Activated T-helper 1 cell treated with anti-CD3 and anti-CD28 coated beads, Interleukin-12 subunit alpha, Interleukin-12 subunit beta, Interleukin-2, Interleukin-4 antibody, amounts not matched to agents 30 ng/mL and 10 ng/mL and 1 ng/mL, durations not matched to agents 14 hours and 24 hours and 36 hours (primary cell): Measurements from ENCODE around the gene PLPPR1. TPM values are rescaled to one million over a fixed set of nuclear protein-coding genes. Genes with fewer than 3 reads are reported as not detected.
A peak's percentile ranks its signal among the peaks of the same experiment; 100 is the strongest.
"Not testable (repeated sequence)": the region's sequence is repeated elsewhere in the genome, so short reads cannot be mapped to it uniquely, and the experiment has no call there.

Experiments used
- DNase-seq: peaks from one replicate; pipeline ENCODE4 v3.0.0; 2021; ENCODE audit warnings: low spot score
- H3K27ac Mint-ChIP-seq: one replicate; pipeline ENCODE4 v1.8.0; 2021; ENCODE audit warnings: mild to moderate bottlenecking, mixed read lengths
- H3K27me3 Mint-ChIP-seq: one replicate; pipeline ENCODE4 v1.8.0; 2022; ENCODE audit warnings: mild to moderate bottlenecking, moderate library complexity, mixed read lengths; ENCODE audit not compliant: insufficient read depth
- H3K36me3 Mint-ChIP-seq: one replicate; pipeline ENCODE4 v1.8.0; 2021; ENCODE audit warnings: low read depth, mixed read lengths
- H3K4me1 Mint-ChIP-seq: one replicate; pipeline ENCODE4 v1.8.0; 2021; ENCODE audit warnings: low read depth, mixed read lengths
- H3K4me3 Mint-ChIP-seq: one replicate; pipeline ENCODE4 v1.8.0; 2021; ENCODE audit warnings: mild to moderate bottlenecking, moderate library complexity, mixed read lengths
- H3K9me3 Mint-ChIP-seq: one replicate; pipeline ENCODE4 v1.8.0; 2021; ENCODE audit warnings: mixed read lengths
- intact Hi-C: fragments of 100-400 bp; cut with micrococcal nuclease; formaldehyde crosslinking; loops from one replicate; pipeline ENCODE4 v1.15.1; 2024
- total RNA-seq: library from RNA; stranded (reverse); gene quantifications from 2 replicates; pipeline ENCODE4 v1.2.3, GENCODE V29; 2022

PLPPR1 gene
- total RNA-seq, 1 donor from 2014 or later: not detected

- intact Hi-C loops: no loop called here
- Mint-ChIP-seq H3K4me1 (no peaks in the 10 kb centered on the region), H3K36me3 (no peaks in the 10 kb centered on the region), H3K9me3 (no peaks in the 10 kb centered on the region), H3K4me3 (no peak overlapping the region), H3K27ac (no peak overlapping the region), H3K27me3 (peaks cover 3% of the 10 kb centered on the region)
- DNase-seq: no peak
These were observed 279.1 kb downstream of the PLPPR1 start for GRCh38 chr9:101307524-101308213.

DNA sequence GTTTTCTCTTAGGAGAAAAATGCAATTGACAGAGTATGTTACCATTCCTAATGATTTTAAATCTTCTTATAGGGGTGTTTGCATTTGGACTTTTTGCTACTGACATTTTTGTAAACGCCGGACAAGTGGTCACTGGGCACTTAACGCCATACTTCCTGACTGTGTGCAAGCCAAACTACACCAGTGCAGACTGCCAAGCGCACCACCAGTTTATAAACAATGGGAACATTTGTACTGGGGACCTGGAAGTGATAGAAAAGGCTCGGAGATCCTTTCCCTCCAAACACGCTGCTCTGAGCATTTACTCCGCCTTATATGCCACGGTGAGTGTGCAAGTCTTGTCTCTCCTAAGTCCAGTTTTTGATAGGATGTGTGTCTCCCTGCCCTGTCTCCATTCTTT is 280.6 kb downstream of the PLPPR1 start:
- H3K4me1 Mint-ChIP-seq: no peaks in the 10 kb centered on the region
- no peak overlapping the region for H3K4me3 Mint-ChIP-seq
- intact Hi-C loops: no loop called here
- no peaks in the 10 kb centered on the region for H3K9me3 Mint-ChIP-seq
- H3K27ac Mint-ChIP-seq: no peak overlapping the region
- DNase-seq: no peak
- peaks cover 3% of the 10 kb centered on the region for H3K27me3 Mint-ChIP-seq
- H3K36me3 Mint-ChIP-seq: no peaks in the 10 kb centered on the region

DNA sequence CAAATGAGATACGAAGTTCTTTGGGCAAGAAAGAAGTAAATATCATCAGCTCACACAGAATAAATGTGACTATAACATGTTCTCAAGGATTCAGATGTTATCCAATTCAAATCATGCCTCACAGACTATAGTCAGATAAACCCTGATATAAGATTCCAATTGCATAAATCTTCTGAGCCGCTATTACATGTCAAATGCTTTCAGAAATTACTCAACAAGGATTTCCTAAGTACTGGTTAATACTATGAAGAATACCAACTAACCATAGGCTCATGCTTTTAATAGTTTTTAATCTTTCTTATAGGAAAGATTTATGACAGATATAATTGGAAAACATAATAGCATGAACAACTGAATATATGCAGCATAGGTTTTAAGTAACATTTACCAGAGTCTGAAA is 282.7 kb downstream of the PLPPR1 start:
- Mint-ChIP-seq H3K36me3 (no peaks in the 10 kb centered on the region), H3K4me3 (no peak overlapping the region), H3K27ac (no peak overlapping the region), H3K27me3 (peaks cover 3% of the 10 kb centered on the region), H3K9me3 (no peaks in the 10 kb centered on the region), H3K4me1 (no peaks in the 10 kb centered on the region)
- intact Hi-C loops: loop anchor here (1.0 kb wide), 2 partner anchors 192 to 597 kb away; no protein-coding TSS in a partner anchor
- no peak for DNase-seq

DNA sequence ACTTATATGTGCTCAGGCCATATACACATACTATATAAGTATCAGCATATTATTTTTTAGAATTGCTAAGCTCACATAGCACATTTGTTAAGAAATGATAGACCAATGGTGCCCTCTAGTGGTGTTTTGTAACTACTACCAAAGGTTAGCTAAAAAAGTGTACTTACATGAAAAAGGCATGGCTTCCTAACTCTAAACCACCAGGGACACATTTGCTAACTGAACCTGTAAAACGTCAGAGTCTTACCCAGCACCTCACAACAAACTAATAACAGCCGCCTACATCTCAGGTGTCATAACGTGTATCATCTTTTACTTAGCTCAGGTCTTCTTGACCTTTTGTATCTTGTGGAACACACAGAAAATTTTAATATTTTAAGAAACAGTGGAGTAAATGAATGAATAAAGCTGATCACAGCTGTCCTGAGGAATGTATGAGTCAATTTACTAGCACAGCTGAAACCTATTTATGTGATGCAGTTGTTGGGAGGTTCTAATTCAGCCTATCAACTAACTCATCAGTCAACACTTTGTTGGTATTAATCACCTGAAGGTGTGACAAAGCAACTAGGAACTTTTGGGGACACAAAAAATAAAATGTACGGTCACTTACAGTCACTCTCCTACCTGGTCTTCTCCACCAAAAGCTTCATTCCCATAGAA is 283.4 kb downstream of the PLPPR1 start:
- Mint-ChIP-seq H3K9me3 (no peaks in the 10 kb centered on the region), H3K36me3 (no peaks in the 10 kb centered on the region), H3K27me3 (peaks cover 3% of the 10 kb centered on the region), H3K27ac (no peak overlapping the region), H3K4me3 (no peak overlapping the region), H3K4me1 (no peaks in the 10 kb centered on the region)
- DNase-seq: peak; percentile 2
- intact Hi-C loops: loop anchor here (1.0 kb wide), 2 partner anchors 193 to 598 kb away; no protein-coding TSS in a partner anchor

DNA sequence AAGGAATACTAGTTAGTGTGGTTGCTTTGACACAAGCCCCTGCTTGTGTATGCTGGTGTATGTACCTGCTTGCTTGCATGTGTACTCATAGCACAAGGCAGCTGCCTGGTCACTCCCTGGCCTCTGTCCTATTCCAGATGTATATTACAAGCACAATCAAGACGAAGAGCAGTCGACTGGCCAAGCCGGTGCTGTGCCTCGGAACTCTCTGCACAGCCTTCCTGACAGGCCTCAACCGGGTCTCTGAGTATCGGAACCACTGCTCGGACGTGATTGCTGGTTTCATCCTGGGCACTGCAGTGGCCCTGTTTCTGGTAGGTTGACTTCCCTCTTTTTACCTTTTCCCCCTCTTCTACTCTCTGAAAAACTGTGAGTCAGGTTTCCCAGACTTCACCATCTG is 284.1 kb downstream of the PLPPR1 start:
- intact Hi-C loops: no loop called here
- Mint-ChIP-seq H3K36me3 (no peaks in the 10 kb centered on the region), H3K27me3 (peaks cover 3% of the 10 kb centered on the region), H3K4me1 (no peaks in the 10 kb centered on the region), H3K9me3 (no peaks in the 10 kb centered on the region), H3K27ac (no peak overlapping the region), H3K4me3 (no peak overlapping the region)
- no peak for DNase-seq

DNA sequence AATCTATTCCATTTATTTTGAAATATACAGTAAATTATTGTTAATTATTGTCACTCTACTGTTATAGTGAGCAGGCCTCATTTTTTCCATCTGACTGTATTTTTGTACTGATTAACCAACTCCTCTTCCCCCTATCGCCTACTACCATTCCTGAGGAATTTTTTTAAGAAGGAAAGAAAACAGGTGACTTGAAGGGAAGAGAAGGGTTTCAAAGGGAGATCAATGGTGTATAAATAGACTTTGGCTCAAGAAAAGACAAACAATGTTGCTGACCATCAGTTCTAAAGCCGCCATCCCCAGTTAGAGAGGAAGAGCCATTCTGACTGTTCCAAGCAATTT is 286.6 kb downstream of the PLPPR1 start:
- Mint-ChIP-seq H3K4me3 (no peak overlapping the region), H3K4me1 (no peaks in the 10 kb centered on the region), H3K36me3 (no peaks in the 10 kb centered on the region), H3K9me3 (no peaks in the 10 kb centered on the region), H3K27me3 (peaks cover 3% of the 10 kb centered on the region), H3K27ac (no peak overlapping the region)
- intact Hi-C loops: no loop called here
- DNase-seq: no peak

DNA sequence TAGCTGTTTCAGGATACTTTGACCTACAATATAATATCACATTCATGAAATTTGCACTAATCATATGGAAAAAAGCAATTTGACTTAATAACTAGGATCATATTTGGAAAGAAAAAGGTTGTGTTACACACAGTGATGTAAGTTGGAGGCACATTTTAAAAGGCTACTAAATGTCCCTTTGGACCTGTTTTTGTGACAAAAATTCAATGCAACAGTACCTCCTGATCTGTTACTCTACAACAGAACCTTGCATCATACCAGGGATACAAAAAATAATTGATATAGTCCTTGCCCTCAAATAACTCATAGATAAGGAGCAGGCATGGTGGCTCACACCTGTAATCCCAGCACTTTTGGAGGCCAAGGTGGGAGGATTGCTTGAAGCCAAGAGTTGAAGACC is 289.2 kb downstream of the PLPPR1 start:
- intact Hi-C loops: no loop called here
- Mint-ChIP-seq H3K4me1 (no peaks in the 10 kb centered on the region), H3K9me3 (no peaks in the 10 kb centered on the region), H3K36me3 (no peaks in the 10 kb centered on the region), H3K4me3 (no peak overlapping the region), H3K27ac (no peak overlapping the region), H3K27me3 (no peaks in the 10 kb centered on the region)
- DNase-seq: no peak

- no peak overlapping the region for H3K4me3 Mint-ChIP-seq
- H3K4me1 Mint-ChIP-seq: no peaks in the 10 kb centered on the region
- peaks cover 6% of the 10 kb centered on the region for H3K9me3 Mint-ChIP-seq
- H3K27me3 Mint-ChIP-seq: peaks cover 4% of the 10 kb centered on the region
- no peak for DNase-seq
- no peak overlapping the region for H3K27ac Mint-ChIP-seq
- intact Hi-C loops: no loop called here
- no peaks in the 10 kb centered on the region for H3K36me3 Mint-ChIP-seq
These were observed 294.6 kb downstream of the PLPPR1 start for GRCh38 chr9:101323129-101323528.

DNA sequence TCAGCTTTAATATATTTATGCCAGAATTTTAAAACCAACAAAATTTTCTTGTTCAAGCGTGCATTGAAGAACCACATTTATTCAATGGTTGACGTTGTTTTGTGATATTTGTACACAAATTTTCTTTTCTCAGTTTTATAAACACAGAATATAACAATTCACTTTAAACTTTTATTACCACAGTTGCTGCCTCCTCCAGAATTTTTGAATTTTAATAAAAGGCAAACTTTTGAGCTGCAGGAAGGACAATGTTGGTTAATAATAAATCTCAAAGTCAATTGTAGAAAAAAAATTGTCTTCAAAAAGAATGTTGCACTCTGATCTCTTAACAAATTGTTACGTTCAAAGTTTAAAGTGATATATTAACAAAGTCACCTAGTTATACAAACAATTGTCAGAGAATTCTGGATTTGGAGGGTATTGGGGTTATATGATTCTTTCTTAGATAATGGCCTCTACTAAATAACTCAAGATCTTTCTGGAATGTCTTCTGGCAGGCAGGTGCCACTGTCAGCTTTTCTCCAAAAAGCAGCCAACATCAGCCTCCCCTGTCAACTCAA is 295.8 kb downstream of the PLPPR1 start:
- H3K36me3 Mint-ChIP-seq: no peaks in the 10 kb centered on the region
- H3K4me1 Mint-ChIP-seq: no peaks in the 10 kb centered on the region
- DNase-seq: no peak
- H3K27me3 Mint-ChIP-seq: peaks cover 4% of the 10 kb centered on the region
- no peak overlapping the region for H3K27ac Mint-ChIP-seq
- intact Hi-C loops: no loop called here
- H3K4me3 Mint-ChIP-seq: no peak overlapping the region
- H3K9me3 Mint-ChIP-seq: peaks cover 6% of the 10 kb centered on the region

GRCh38 chr9:101325053-101325452 is 296.5 kb downstream of the PLPPR1 start:
- no peaks in the 10 kb centered on the region for H3K36me3 Mint-ChIP-seq

GRCh38 chr9:101326035-101326434 is 297.5 kb downstream of the PLPPR1 start:
- Mint-ChIP-seq H3K4me3 (no peak overlapping the region), H3K4me1 (no peaks in the 10 kb centered on the region), H3K27me3 (peaks cover 6% of the 10 kb centered on the region), H3K9me3 (peaks cover 6% of the 10 kb centered on the region), H3K27ac (no peak overlapping the region), H3K36me3 (no peaks in the 10 kb centered on the region)
- no peak for DNase-seq
- intact Hi-C loops: no loop called here

More at GRCh38 chr9:101325053-101325452, 296.5 kb downstream of the PLPPR1 start:
- DNase-seq: no peak
- H3K4me1 Mint-ChIP-seq: no peaks in the 10 kb centered on the region
- peaks cover 4% of the 10 kb centered on the region for H3K27me3 Mint-ChIP-seq
- no peak overlapping the region for H3K27ac Mint-ChIP-seq
- H3K4me3 Mint-ChIP-seq: no peak overlapping the region
- peaks cover 6% of the 10 kb centered on the region for H3K9me3 Mint-ChIP-seq
- intact Hi-C loops: no loop called here

- Mint-ChIP-seq H3K27me3 (peaks cover 6% of the 10 kb centered on the region), H3K27ac (no peak overlapping the region), H3K9me3 (peaks cover 6% of the 10 kb centered on the region), H3K36me3 (no peaks in the 10 kb centered on the region), H3K4me1 (no peaks in the 10 kb centered on the region), H3K4me3 (no peak overlapping the region)
- intact Hi-C loops: no loop called here
- DNase-seq: no peak
These were observed 298.0 kb downstream of the PLPPR1 start for GRCh38 chr9:101326501-101326900.

GRCh38 chr9:101327422-101327909 is 298.9 kb downstream of the PLPPR1 start:
- H3K27me3 Mint-ChIP-seq, H3K4me1 Mint-ChIP-seq, H3K27ac Mint-ChIP-seq, DNase-seq, H3K9me3 Mint-ChIP-seq, H3K4me3 Mint-ChIP-seq, intact Hi-C loops, H3K36me3 Mint-ChIP-seq: not testable (repeated sequence)
